Central memory CD8-positive, alpha-beta T cell (primary cell): ENCODE measurements around the gene TBX4.

Experiments used
- ATAC-seq: fragments of 150-1000 bp; cut with Tn5 transposase; replicated peaks from 2 replicates; pipeline ENCODE4 v1.10.0; 2022; ENCODE audit warnings: mild to moderate bottlenecking, moderate FRiP score, moderate number of reproducible peaks; ENCODE audit not compliant: poor library complexity, severe bottlenecking; ENCODE audit errors: extremely low read depth
- DNase-seq, 2 donors: peaks; one replicate each; pipeline ENCODE4 v3.0.0; 2021; ENCODE audit warnings: low spot score in 2 of 2
- H3K27ac Mint-ChIP-seq: one replicate; pipeline ENCODE4 v1.8.0; 2022; ENCODE audit warnings: low read depth, mild to moderate bottlenecking, moderate library complexity, mixed read lengths
- H3K27me3 Mint-ChIP-seq: one replicate; pipeline ENCODE4 v1.8.0; 2022; ENCODE audit warnings: mixed read lengths
- H3K36me3 Mint-ChIP-seq: one replicate; pipeline ENCODE4 v1.8.0; 2022; ENCODE audit warnings: mild to moderate bottlenecking, moderate library complexity, mixed read lengths; ENCODE audit not compliant: insufficient read depth
- H3K4me1 Mint-ChIP-seq: one replicate; pipeline ENCODE4 v1.8.0; 2022; ENCODE audit warnings: mixed read lengths
- H3K4me3 Mint-ChIP-seq: one replicate; pipeline ENCODE4 v1.8.0; 2022; ENCODE audit warnings: mild to moderate bottlenecking, moderate library complexity, mixed read lengths
- H3K9me3 Mint-ChIP-seq: one replicate; pipeline ENCODE4 v1.8.0; 2022; ENCODE audit warnings: mixed read lengths

Gene TBX4

GRCh38 chr17:61482467-61482866, 30.2 kb downstream of the TBX4 start:
- H3K27me3 Mint-ChIP-seq = peaks cover 21% of the 10 kb centered on the region
- H3K36me3 Mint-ChIP-seq = no peaks in the 10 kb centered on the region
- no peaks in the 10 kb centered on the region for H3K9me3 Mint-ChIP-seq
- DNase-seq (no peak), ATAC-seq (no peak)
- no peak overlapping the region for H3K27ac Mint-ChIP-seq
- H3K4me3 Mint-ChIP-seq = no peak overlapping the region
- no peaks in the 10 kb centered on the region for H3K4me1 Mint-ChIP-seq

DNA sequence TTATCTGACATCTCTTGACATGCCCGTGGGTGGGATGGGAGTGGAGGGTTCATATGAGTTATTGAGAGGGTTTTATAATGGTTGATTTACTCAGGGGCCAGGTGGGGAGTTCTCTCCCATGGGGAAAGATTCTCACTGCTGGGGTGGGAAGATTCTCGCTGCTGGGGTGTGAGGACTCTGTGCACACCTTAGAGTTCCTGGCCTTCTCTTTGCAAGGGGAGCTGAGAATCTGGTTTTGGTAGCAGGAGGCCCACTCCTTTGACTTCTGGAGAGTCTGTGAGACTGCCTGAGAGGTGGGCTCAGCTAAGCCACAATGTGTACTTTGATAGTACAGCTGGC, 31.5 kb downstream of the TBX4 start:
- no peaks in the 10 kb centered on the region for H3K9me3 Mint-ChIP-seq
- H3K27ac Mint-ChIP-seq = no peak overlapping the region
- H3K36me3 Mint-ChIP-seq = no peaks in the 10 kb centered on the region
- no peak for ATAC-seq
- DNase-seq = no peak
- H3K4me1 Mint-ChIP-seq = no peaks in the 10 kb centered on the region
- peaks cover 21% of the 10 kb centered on the region for H3K27me3 Mint-ChIP-seq
- H3K4me3 Mint-ChIP-seq = no peak overlapping the region

DNA sequence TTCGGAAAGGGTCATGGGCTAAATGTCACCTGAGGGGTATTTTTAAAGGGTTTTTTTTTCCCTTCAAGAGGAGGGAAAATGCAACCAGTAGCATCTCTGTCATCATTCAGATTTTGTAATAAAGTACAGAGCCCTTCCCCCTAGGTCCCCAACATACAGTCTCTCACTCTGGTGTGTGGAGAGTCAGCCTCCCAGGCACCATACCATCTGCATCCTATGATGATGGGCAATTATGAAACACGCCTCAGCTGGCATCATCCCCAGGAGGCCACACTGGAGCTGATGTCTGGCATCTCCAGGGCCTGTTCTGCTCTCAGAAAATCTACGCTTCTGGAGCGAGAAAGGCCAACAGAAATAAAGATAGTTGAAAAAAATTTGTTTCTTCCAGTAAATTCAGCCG, 32.0 kb downstream of the TBX4 start:
- no peak for DNase-seq
- H3K27ac Mint-ChIP-seq = no peak overlapping the region

DNA sequence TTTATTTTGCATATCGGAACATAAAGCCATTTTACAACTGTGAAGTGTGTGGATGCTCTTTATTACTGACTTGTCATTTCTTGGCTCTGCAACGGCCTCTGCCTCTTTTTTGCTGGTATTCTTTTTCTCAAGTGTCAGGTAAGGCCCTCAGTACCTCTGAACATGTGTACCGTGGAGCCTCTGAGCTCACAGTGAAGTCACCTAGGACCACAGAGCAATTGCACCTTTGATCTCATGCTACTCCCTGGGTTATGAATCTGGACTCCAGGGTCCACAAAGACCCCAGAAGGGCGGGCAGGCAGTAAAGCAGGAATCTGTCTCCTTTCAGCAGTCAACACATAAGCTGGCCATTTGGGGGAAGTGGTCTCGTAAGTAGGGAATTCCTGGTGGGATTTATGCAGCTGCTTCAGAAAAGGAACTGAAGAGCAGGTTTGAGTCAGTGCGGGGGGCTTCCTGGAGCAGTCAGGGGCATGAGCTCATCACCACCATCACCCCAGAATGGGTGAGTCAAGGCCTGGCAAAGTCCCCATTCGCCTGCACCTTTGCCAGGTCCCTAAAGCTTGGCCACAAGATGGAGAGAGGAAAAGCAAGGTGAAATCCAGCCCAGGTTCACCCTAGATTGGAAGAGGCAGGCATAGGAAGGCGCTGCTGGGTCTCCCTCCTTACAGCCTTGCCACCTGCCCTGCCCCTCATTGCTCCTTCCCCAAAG, 33.0 kb downstream of the TBX4 start:
- no peaks in the 10 kb centered on the region for H3K36me3 Mint-ChIP-seq
- no peak for ATAC-seq
- peaks cover 10% of the 10 kb centered on the region for H3K27me3 Mint-ChIP-seq
- no peaks in the 10 kb centered on the region for H3K4me1 Mint-ChIP-seq
- H3K4me3 Mint-ChIP-seq = no peak overlapping the region
- DNase-seq = no peak
- no peak overlapping the region for H3K27ac Mint-ChIP-seq
- no peaks in the 10 kb centered on the region for H3K9me3 Mint-ChIP-seq

More for the DNA sequence above, 32.0 kb downstream of the TBX4 start:
- Mint-ChIP-seq H3K9me3 (no peaks in the 10 kb centered on the region), H3K4me3 (no peak overlapping the region), H3K4me1 (no peaks in the 10 kb centered on the region), H3K36me3 (no peaks in the 10 kb centered on the region), H3K27me3 (peaks cover 18% of the 10 kb centered on the region)
- no peak for ATAC-seq

DNA sequence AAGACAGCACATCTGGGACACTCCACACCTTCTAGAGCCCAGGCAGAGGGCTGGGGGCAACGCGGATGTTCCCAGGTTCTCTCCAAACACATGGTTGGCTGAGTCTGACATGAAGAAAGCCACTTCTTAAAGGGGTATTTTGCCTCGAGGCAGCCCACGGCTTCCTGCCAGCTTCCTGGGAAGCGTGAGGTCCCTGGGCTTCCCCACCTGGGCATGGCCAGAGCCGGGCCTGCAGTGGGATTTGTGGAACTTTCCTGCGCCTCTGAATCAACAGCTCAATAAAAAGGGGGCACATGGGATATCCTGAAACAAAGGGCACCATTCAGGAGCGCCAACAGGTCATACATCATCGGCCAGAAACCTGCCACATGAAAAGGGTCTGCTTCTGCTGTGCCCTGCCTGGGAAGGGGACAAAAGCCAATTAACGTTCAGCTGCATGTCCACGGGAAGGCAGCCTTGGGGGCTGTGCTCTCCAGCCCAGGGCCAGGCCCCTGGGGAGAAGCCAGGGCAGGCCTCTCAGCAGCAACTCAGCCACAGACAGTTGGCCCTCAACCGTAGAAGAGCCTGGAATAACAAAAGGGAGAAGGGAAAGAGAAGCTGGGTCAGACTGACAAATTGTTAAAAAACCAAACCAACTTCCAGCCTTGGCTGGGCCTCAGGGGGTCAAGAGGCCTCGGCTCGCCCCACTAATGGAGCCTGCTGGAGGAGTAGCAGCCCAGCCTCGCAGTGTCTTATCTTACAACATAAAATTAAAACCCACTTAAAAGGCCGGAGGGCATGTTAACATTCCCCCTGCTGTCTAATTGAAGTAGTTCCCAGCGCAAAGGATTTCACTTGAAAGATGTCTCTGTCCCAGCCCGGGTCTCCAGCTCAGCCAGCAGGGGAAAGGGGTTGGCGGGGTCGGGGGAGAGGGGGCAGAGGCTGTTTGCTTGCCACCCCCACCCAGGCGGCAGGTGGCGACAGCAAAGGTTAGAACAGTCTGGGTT, 34.2 kb downstream of the TBX4 start:
- peaks cover 10% of the 10 kb centered on the region for H3K27me3 Mint-ChIP-seq
- DNase-seq = no peak
- no peaks in the 10 kb centered on the region for H3K9me3 Mint-ChIP-seq
- no peak overlapping the region for H3K4me3 Mint-ChIP-seq
- H3K36me3 Mint-ChIP-seq = no peaks in the 10 kb centered on the region
- no peak overlapping the region for H3K27ac Mint-ChIP-seq
- no peaks in the 10 kb centered on the region for H3K4me1 Mint-ChIP-seq
- ATAC-seq = no peak

GRCh38 chr17:61487161-61487988, 35.2 kb downstream of the TBX4 start:
- no peaks in the 10 kb centered on the region for H3K9me3 Mint-ChIP-seq
- peaks cover 10% of the 10 kb centered on the region for H3K27me3 Mint-ChIP-seq
- H3K4me3 Mint-ChIP-seq = no peak overlapping the region
- ATAC-seq (no peak), DNase-seq (no peak)
- no peak overlapping the region for H3K27ac Mint-ChIP-seq
- H3K4me1 Mint-ChIP-seq = no peaks in the 10 kb centered on the region
- H3K36me3 Mint-ChIP-seq = no peaks in the 10 kb centered on the region

DNA sequence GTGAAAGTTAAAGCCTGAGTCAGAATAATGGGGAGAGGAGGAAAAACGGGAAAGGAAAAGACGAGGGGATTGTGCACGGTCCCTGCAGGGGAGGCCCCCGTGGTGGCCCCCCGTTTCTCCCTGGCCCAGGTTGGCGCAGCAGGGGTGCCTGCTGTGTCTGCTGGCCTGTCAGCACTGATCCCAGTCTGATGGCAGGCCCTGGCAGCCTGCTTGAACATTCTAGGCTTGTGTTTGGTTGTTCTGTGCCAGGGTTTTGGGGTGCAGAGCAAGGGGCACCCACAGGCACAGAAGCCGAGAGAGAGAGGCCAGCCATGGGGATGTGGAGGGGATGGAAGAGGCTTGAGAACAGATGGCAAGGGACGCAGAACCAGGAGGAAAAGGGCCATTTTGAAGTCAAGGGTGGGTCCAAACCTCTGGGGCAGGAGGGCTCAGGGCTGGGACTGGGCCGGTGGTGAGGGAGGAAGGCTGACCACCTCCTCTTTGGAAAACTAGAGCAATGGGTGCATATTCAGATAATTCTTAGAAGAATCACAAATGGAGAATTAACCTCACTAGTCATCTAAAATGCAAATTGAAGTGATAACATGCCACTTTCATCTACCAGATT, 35.9 kb downstream of the TBX4 start:
- no peaks in the 10 kb centered on the region for H3K9me3 Mint-ChIP-seq
- H3K4me1 Mint-ChIP-seq = no peaks in the 10 kb centered on the region
- H3K4me3 Mint-ChIP-seq = no peak overlapping the region
- no peaks in the 10 kb centered on the region for H3K36me3 Mint-ChIP-seq
- no peak for DNase-seq
- H3K27ac Mint-ChIP-seq = no peak overlapping the region
- peaks cover 10% of the 10 kb centered on the region for H3K27me3 Mint-ChIP-seq
- ATAC-seq = no peak

GRCh38 chr17:61488878-61489718, 36.9 kb downstream of the TBX4 start:
- Mint-ChIP-seq H3K27me3 (peaks cover 10% of the 10 kb centered on the region), H3K9me3 (no peaks in the 10 kb centered on the region)

GRCh38 chr17:61489719-61490490, 37.7 kb downstream of the TBX4 start:
- Mint-ChIP-seq H3K36me3 (no peaks in the 10 kb centered on the region), H3K27me3 (peaks cover 7% of the 10 kb centered on the region), H3K9me3 (no peaks in the 10 kb centered on the region), H3K27ac (no peak overlapping the region), H3K4me3 (no peak overlapping the region), H3K4me1 (no peaks in the 10 kb centered on the region)
- ATAC-seq = no peak
- DNase-seq = no peak

More at GRCh38 chr17:61488878-61489718, 36.9 kb downstream of the TBX4 start:
- H3K4me3 Mint-ChIP-seq = no peak overlapping the region
- no peak for ATAC-seq
- H3K27ac Mint-ChIP-seq = no peak overlapping the region
- H3K4me1 Mint-ChIP-seq = no peaks in the 10 kb centered on the region
- no peak for DNase-seq
- no peaks in the 10 kb centered on the region for H3K36me3 Mint-ChIP-seq

DNA sequence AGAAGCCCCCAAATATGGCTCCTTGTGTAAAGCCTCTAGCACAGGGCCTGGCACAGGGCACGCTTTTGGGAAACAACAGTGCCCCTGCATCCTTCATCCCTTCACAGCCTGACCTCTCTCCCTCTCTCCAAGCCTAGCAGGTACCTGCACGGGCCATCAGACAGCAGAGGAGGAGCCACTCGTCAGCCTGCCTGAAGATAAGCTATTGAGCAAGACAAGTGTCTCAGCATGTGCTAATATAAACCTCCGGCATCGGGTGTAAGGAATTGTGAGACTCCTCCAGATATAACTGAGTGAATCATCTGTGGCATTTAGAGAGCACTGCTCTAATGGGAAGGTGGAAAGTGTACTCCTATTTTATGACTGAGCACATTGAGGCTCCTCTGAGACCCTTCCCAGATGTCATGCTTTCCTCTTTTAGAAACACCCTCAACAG, 38.3 kb downstream of the TBX4 start:
- no peaks in the 10 kb centered on the region for H3K9me3 Mint-ChIP-seq
- no peak for DNase-seq
- H3K36me3 Mint-ChIP-seq = no peaks in the 10 kb centered on the region
- no peak for ATAC-seq
- H3K27me3 Mint-ChIP-seq = peaks cover 3% of the 10 kb centered on the region
- H3K27ac Mint-ChIP-seq = no peak overlapping the region
- peaks cover 2% of the 10 kb centered on the region for H3K4me1 Mint-ChIP-seq
- no peak overlapping the region for H3K4me3 Mint-ChIP-seq

DNA sequence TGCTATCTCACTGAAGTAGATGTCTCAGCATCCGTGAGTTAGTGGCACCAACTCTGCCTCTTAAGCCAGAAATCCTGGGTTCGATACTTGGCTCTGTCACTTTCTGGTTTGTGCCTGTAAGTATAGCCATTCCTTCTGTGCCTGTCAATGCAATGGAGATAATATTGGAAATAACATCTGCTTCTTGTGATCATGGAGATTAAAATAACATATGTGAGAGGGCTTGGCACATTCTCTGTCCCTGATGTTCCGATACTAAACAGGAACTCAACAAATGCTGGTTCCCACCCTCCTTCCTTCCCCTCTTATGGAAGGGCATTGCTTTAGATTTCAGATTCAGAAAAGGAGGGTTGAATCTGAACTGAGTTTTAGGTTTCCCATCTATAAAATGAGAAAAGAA, 39.8 kb downstream of the TBX4 start:
- Mint-ChIP-seq H3K4me1 (peaks cover 8% of the 10 kb centered on the region), H3K4me3 (no peak overlapping the region), H3K27ac (no peak overlapping the region), H3K9me3 (no peaks in the 10 kb centered on the region), H3K36me3 (no peaks in the 10 kb centered on the region), H3K27me3 (peaks cover 10% of the 10 kb centered on the region)
- DNase-seq (no peak), ATAC-seq (no peak)
